Measurements from ENCODE around the gene MCEMP1. TPM values are rescaled to one million over a fixed set of nuclear protein-coding genes. Genes with fewer than 3 reads are reported as not detected.

MCEMP1 gene
- total RNA-seq, 1 experiment from 2014 or later, result not detected

- no peak for DNase-seq (ENCODE audit: low read depth)
Observed at GRCh38 chr19:7729211-7729610, 52.3 kb downstream of the MCEMP1 start.

Other genes starting within 250 kb of the MCEMP1 start
- gene PEX11G, start 188.1 kb upstream of the MCEMP1 start, total RNA-seq (2014; rRNA removed; shearing (Covaris generic)), result 0.36 and 3.2 TPM in 2 replicates
- gene ZNF358, start 161.0 kb upstream of the MCEMP1 start, total RNA-seq (2014; rRNA removed; shearing (Covaris generic)), result 35.8 and 50.3 TPM in 2 replicates
- gene MCOLN1, start 154.5 kb upstream of the MCEMP1 start, total RNA-seq (2014; rRNA removed; shearing (Covaris generic)), result 2.0 and 3.5 TPM in 2 replicates
- 44.7 and 51.5 TPM in 2 replicates for gene PNPLA6, start 141.4 kb upstream of the MCEMP1 start, total RNA-seq (2014; rRNA removed; shearing (Covaris generic))
- gene CAMSAP3, start 81.2 kb upstream of the MCEMP1 start, total RNA-seq (2014; rRNA removed; shearing (Covaris generic)), result not detected in 2 replicates
- 27.7 and 29.4 TPM in 2 replicates for gene XAB2, start 47.5 kb upstream of the MCEMP1 start, total RNA-seq (2014; rRNA removed; shearing (Covaris generic))
- gene PET100, start 47.3 kb upstream of the MCEMP1 start, total RNA-seq (2014; rRNA removed; shearing (Covaris generic)), result 80.6 and 92.9 TPM in 2 replicates
- not detected in 2 replicates for gene PCP2, start 43.4 kb upstream of the MCEMP1 start, total RNA-seq (2014; rRNA removed; shearing (Covaris generic))
- gene STXBP2, start 40.0 kb upstream of the MCEMP1 start, total RNA-seq (2014; rRNA removed; shearing (Covaris generic)), result 1.3 and 3.3 TPM in 2 replicates
- not detected in 2 replicates for gene RETN, start 8.0 kb upstream of the MCEMP1 start, total RNA-seq (2014; rRNA removed; shearing (Covaris generic))
- 52.6 and 61.5 TPM in 2 replicates for gene TRAPPC5, start 3.7 kb downstream of the MCEMP1 start, total RNA-seq (2014; rRNA removed; shearing (Covaris generic))
- gene FCER2, start 25.0 kb downstream of the MCEMP1 start, total RNA-seq (2014; rRNA removed; shearing (Covaris generic)), result not detected in 2 replicates
- not detected in 2 replicates for gene CLEC4G, start 55.0 kb downstream of the MCEMP1 start, total RNA-seq (2014; rRNA removed; shearing (Covaris generic))
- not detected in 2 replicates for gene CD209, start 70.4 kb downstream of the MCEMP1 start, total RNA-seq (2014; rRNA removed; shearing (Covaris generic))
- gene CLEC4M, start 86.2 kb downstream of the MCEMP1 start, total RNA-seq (2014; rRNA removed; shearing (Covaris generic)), result not detected in 2 replicates
- 6.8 and 8.1 TPM in 2 replicates for gene EVI5L, start 153.1 kb downstream of the MCEMP1 start, total RNA-seq (2014; rRNA removed; shearing (Covaris generic))
- not detected in 2 replicates for gene PRR36, start 197.3 kb downstream of the MCEMP1 start, total RNA-seq (2014; rRNA removed; shearing (Covaris generic))
- 5.2 and 7.3 TPM in 2 replicates for gene LRRC8E, start 211.4 kb downstream of the MCEMP1 start, total RNA-seq (2014; rRNA removed; shearing (Covaris generic))
- 5.0 and 6.4 TPM in 2 replicates for gene MAP2K7, start 226.8 kb downstream of the MCEMP1 start, total RNA-seq (2014; rRNA removed; shearing (Covaris generic))
- gene TGFBR3L, start 237.7 kb downstream of the MCEMP1 start, total RNA-seq (2014; rRNA removed; shearing (Covaris generic)), result 0.36 and 2.1 TPM in 2 replicates
- 27.1 and 27.5 TPM in 2 replicates for gene SNAPC2, start 243.2 kb downstream of the MCEMP1 start, total RNA-seq (2014; rRNA removed; shearing (Covaris generic))
- gene CTXN1, start 249.0 kb downstream of the MCEMP1 start, total RNA-seq (2014; rRNA removed; shearing (Covaris generic)), result 1.2 and 2.6 TPM in 2 replicates

Measured in RPMI7951 (cell line).